Measurements from ENCODE around the gene NDST1. TPM values are rescaled to one million over a fixed set of nuclear protein-coding genes. Genes with fewer than 3 reads are reported as not detected.

NDST1 gene
- total RNA-seq, 6 experiments from 2014 or later: 38.1 to 97.5 (median 76.0) TPM

- H3K27me3 ChIP-seq: no peaks in the 10 kb centered on the region
- H3K36me3 ChIP-seq: no peaks in the 10 kb centered on the region
- WGBS (ENCODE audit: insufficient coverage, low coverage, low lambda C conversion rate, missing lambda C conversion rate): no CpG with 5 or more reads among the region's 16 CpGs
- TF ChIP-seq, protein P1, sequence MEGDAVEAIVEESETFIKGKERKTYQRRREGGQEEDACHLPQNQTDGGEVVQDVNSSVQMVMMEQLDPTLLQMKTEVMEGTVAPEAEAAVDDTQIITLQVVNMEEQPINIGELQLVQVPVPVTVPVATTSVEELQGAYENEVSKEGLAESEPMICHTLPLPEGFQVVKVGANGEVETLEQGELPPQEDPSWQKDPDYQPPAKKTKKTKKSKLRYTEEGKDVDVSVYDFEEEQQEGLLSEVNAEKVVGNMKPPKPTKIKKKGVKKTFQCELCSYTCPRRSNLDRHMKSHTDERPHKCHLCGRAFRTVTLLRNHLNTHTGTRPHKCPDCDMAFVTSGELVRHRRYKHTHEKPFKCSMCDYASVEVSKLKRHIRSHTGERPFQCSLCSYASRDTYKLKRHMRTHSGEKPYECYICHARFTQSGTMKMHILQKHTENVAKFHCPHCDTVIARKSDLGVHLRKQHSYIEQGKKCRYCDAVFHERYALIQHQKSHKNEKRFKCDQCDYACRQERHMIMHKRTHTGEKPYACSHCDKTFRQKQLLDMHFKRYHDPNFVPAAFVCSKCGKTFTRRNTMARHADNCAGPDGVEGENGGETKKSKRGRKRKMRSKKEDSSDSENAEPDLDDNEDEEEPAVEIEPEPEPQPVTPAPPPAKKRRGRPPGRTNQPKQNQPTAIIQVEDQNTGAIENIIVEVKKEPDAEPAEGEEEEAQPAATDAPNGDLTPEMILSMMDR (IDR thresholded peaks at IDR 0.05): no peak
- no peak for TF ChIP-seq POLR2A (IDR thresholded peaks at IDR 0.05)
- peaks cover 0 to 22% (median 8%) of the 10 kb centered on the region in 4 donors for H3K4me1 ChIP-seq
- H3K9me3 ChIP-seq: no peaks in the 10 kb centered on the region
- DNase-seq (no peak), ATAC-seq (no peak)
- intact Hi-C loops (cut with DNase I): loop anchor here in 1 of 2 donors (5.0 kb wide), 1 partner anchor 73 kb away; no protein-coding TSS in a partner anchor
- no peak overlapping the region for H3K27ac ChIP-seq
- no peak overlapping the region for H3K4me3 ChIP-seq
Measured at GRCh38 chr5:150578781-150579461, 71.0 kb downstream of the NDST1 start.

- Histone ChIP-seq H3K36me3 (no peaks in the 10 kb centered on the region), H3K27me3 (no peaks in the 10 kb centered on the region), H3K9me3 (no peaks in the 10 kb centered on the region), H3K4me1 (peaks cover 0 to 22% (median 8%) of the 10 kb centered on the region in 4 donors), H3K27ac (no peak overlapping the region), H3K4me3 (no peak overlapping the region)
- DNase-seq: no peak
- 100% methylated on average over 2 of the region's 11 CpGs for WGBS (ENCODE audit: insufficient coverage, low coverage, low lambda C conversion rate, missing lambda C conversion rate)
- peak in 3 of 4 donors; percentile 20 to 42 (median 33) for ATAC-seq
- TF ChIP-seq POLR2A (IDR thresholded peaks at IDR 0.05): no peak
- TF ChIP-seq, protein P1 (IDR thresholded peaks at IDR 0.05): no peak
- intact Hi-C loops (cut with DNase I): loop anchor here in 1 of 2 donors (5.0 kb wide), 1 partner anchor 73 kb away; no protein-coding TSS in a partner anchor
Measured at GRCh38 chr5:150579462-150580400, 71.8 kb downstream of the NDST1 start.

DNA sequence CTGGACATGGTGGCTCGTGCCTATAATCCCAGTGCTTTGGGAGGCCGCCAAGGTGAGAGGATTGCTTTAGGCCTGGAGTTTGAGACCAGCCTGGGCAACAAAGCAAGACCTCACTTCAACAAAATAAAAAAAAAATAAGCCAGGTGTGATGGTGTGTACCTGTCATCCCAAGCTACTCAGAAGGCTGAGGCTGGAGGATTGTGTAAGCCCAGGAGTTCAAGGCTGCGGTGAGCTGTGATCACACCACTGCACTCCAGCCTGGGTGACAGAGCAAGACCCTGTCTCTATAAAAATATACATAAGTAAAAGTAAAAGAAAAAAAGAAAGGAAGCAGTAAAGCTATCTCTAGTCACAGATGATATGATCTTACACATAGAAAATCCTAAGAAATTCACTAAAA, 73.0 kb downstream of the NDST1 start:
- Histone ChIP-seq H3K36me3 (no peaks in the 10 kb centered on the region), H3K27me3 (no peaks in the 10 kb centered on the region), H3K9me3 (no peaks in the 10 kb centered on the region), H3K4me3 (no peak overlapping the region), H3K27ac (no peak overlapping the region), H3K4me1 (peaks cover 0 to 22% (median 8%) of the 10 kb centered on the region in 4 donors)
- intact Hi-C loops (cut with DNase I): no loop called here
- no peak for ATAC-seq
- no peak for DNase-seq
- WGBS (ENCODE audit: insufficient coverage, low coverage, low lambda C conversion rate, missing lambda C conversion rate): 77% methylated on average over 3 of the region's 3 CpGs
- no peak for TF ChIP-seq POLR2A (IDR thresholded peaks at IDR 0.05)
- TF ChIP-seq, protein P1 (IDR thresholded peaks at IDR 0.05): no peak

- peak overlapping the region in 2 of 3 donors; percentile 57 to 66 for H3K27ac ChIP-seq
- ATAC-seq (peak; percentile 83 to 89 (median 84)), DNase-seq (peak; percentile 71 to 87 (median 86))
- no peak for TF ChIP-seq POLR2A (IDR thresholded peaks at IDR 0.05)
- TF ChIP-seq, protein P1 (IDR thresholded peaks at IDR 0.05): no peak
- H3K9me3 ChIP-seq: no peaks in the 10 kb centered on the region
- H3K4me3 ChIP-seq: peak overlapping the region in 2 of 3 donors; percentile 36 to 39
- no peaks in the 10 kb centered on the region for H3K27me3 ChIP-seq
- peaks cover 0 to 22% (median 8%) of the 10 kb centered on the region in 4 donors for H3K4me1 ChIP-seq
- WGBS (ENCODE audit: insufficient coverage, low coverage, low lambda C conversion rate, missing lambda C conversion rate): 25% methylated on average over 12 of the region's 19 CpGs
- no peaks in the 10 kb centered on the region for H3K36me3 ChIP-seq
- intact Hi-C loops (cut with DNase I): no loop called here
Measured at GRCh38 chr5:150582241-150583109, 74.5 kb downstream of the NDST1 start.
